Hematopoietic multipotent progenitor cell treated with erythropoietin and hydrocortisone succinate and interleukin-3 and kit ligand, for 15 days (in vitro differentiated cells): ENCODE results near the gene FXYD3.
A peak's percentile ranks its signal among the peaks of the same experiment; 100 is the strongest.

Experiments used
- DNase-seq: peaks from one replicate; pipeline ENCODE4 v3.0.0-alpha.2; 2015; ENCODE audit warnings: low spot score

The FXYD3 gene

GRCh38 chr19:35106898-35107541, 8.6 kb upstream of the FXYD3 start:
- DNase-seq = no peak

DNA sequence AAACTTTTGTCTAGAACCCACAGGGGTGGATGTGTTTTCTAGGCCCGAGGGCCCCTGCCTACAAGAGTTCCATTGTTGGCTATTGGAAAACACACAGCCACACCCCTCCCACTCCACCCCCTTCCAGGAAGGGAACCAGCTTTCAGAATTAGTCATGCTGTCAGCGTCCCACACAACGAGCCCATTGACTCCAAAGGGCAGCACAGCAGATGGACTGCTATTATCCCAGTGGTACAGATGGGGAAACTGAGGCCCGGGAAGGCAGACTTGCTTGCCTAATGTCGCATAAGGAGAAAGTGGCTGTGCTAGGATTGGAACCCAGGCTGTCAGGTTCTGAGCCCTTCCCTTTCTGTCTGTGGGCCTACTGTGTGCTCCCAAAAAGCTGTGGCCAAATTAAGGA, 8.1 kb upstream of the FXYD3 start:
- DNase-seq = no peak

DNA sequence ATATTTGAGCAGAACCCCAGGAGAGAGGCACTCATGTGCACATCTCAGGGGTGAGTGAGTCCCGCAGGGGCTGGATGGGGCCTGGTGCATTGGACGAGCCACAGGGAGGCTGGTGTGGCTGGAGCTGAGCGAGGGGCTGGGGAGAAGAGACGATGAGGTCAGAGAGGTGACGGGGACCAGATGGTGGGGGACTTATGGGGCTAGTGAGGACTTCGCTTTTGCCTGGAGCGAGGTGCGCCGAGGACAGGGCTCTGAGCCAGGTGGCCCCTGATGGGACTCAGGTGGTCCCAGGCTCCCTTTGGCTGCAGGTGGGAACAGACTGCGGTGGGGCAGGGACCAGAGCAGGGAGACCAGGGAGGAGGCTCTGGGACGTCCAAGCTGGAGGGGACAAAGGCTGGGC, 6.9 kb upstream of the FXYD3 start:
- no peak for DNase-seq

- DNase-seq = no peak
Observed at GRCh38 chr19:35109395-35110112, 6.1 kb upstream of the FXYD3 start.

- DNase-seq = no peak
Observed at GRCh38 chr19:35110974-35111373, 4.6 kb upstream of the FXYD3 start.

- no peak for DNase-seq
Observed at GRCh38 chr19:35112995-35113688, 2.5 kb upstream of the FXYD3 start.

DNA sequence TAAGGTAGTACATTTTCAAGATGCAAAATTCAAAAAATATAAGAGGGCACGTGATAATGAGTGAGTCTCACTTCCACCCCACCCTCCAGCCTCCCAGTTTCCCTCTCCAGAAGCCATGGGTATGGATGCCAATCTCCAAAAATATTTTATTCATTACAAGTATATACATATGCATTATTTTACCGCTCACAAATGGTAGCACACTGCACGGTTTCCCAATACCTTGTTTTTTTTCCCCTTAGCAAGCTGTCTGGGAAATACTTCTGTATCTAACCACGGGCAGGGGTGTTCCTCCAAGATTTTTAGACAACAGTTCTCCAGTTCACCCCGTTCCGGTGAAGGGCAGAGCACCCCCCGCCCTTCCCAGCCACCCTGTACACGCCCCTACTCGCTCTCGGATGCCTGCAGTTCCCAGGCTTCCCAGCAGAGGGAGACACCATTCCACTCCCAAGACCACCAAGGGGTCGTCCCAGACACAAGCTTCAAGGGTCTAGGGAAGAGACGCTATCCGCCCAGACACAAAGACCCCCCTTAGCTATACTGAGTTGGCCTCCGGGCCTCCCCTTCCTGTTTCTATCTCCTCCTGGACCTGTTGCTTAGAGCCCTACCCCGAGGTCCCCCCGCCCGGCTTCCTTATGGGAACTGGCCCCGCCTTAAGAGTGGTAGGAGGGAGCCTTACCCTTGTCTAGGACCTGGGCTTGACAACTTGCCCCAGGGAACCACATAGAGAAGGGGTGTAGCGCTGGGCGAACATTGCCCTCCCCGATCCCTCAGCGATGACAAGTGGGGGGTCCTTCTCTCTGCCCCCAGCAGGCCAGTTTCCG, 1.1 kb upstream of the FXYD3 start:
- peak; percentile 66 for DNase-seq

GRCh38 chr19:35116072-35116801, 614 bp downstream of the FXYD3 start:
- no peak for DNase-seq

DNA sequence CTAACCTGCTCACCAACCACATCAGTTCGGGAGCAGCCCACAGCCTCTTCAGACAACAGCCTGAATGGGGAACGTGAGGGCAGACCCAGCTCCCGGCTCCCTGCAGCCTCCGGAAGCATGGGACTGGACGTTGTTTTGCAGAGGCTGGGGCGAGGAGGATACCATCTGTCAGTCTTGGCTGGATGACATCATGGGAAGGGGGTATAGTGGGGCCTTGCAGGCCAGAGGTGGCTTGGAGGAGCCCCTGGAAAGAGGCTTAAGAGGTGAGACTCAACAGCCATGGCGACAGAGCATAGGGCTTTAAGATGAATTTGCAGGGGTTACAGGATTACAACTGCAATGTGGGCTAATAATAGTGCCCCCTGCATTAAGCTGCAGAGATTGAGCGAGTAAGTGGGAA, 1.5 kb downstream of the FXYD3 start:
- DNase-seq = no peak

- no peak for DNase-seq
Observed at GRCh38 chr19:35117799-35118198, 2.2 kb downstream of the FXYD3 start.

GRCh38 chr19:35118268-35119020, 2.8 kb downstream of the FXYD3 start:
- peak; percentile 33 for DNase-seq

DNA sequence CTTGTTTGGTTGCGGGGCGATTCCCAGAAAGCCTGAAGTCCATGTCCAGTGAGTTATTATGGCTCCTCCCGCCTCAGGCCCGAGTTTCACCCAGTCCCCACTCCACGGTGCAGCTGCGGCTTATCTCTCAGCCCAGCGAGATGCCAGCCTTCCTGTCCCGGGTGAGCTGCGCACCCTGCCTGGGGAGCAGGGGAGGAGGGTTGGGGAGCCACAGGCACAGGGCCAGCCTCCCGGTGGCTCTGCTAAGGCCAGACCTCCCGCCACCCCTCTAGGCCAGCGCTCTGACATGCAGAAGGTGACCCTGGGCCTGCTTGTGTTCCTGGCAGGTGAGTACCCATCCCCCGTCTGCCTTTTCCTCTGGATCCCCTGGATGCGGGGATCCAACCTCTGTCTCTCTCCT, 3.5 kb downstream of the FXYD3 start:
- peak; percentile 55 for DNase-seq

- no peak for DNase-seq
Observed at GRCh38 chr19:35119578-35120155, 4.0 kb downstream of the FXYD3 start.

DNA sequence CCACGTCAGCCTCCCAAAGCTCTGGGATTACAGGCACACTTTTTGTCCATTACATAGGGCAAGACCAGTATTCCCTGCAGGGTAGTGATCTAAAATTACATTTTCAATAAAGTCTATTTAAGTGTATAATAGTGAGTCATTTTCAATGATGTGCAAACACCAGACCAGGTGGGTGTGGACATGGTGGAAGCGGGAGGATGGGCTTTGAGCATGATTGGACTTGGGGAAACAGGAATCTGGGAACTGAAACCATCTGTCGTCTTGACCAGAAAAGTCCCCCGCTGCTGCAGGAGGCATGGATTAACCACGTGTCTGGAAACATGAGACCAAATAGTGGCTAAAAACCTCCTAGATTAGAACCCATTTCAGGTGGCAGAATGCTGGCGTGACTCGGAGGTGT, 4.9 kb downstream of the FXYD3 start:
- DNase-seq = no peak

- DNase-seq = no peak
Observed at GRCh38 chr19:35120898-35121297, 5.3 kb downstream of the FXYD3 start.

- DNase-seq = no peak
Observed at GRCh38 chr19:35122687-35123551, 7.3 kb downstream of the FXYD3 start.

DNA sequence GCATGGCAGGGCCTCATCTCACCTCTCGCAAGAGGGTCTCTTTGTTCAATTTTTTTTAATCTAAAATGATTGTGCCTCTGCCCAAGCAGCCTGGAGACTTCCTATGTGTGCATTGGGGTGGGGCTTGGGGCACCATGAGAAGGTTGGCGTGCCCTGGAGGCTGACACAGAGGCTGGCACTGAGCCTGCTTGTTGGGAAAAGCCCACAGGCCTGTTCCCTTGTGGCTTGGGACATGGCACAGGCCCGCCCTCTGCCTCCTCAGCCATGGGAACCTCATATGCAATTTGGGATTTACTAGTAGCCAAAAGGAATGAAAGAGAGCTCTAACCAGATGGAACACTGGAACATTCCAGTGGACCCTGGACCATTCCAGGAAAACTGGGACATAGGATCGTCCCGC, 8.0 kb downstream of the FXYD3 start:
- DNase-seq = peak; percentile 20

- peak; percentile 95 for DNase-seq
Observed at GRCh38 chr19:35124098-35125060, 8.8 kb downstream of the FXYD3 start.
